Measurements from ENCODE around the gene HS6ST1. TPM values are rescaled to one million over a fixed set of nuclear protein-coding genes. Genes with fewer than 3 reads are reported as not detected.

The HS6ST1 gene
- total RNA-seq, 3 donors from 2014 or later (not counting 1 experiment from before 2014, with no cell fraction given), result 18.9 to 35.9 (median 28.8) TPM

DNA sequence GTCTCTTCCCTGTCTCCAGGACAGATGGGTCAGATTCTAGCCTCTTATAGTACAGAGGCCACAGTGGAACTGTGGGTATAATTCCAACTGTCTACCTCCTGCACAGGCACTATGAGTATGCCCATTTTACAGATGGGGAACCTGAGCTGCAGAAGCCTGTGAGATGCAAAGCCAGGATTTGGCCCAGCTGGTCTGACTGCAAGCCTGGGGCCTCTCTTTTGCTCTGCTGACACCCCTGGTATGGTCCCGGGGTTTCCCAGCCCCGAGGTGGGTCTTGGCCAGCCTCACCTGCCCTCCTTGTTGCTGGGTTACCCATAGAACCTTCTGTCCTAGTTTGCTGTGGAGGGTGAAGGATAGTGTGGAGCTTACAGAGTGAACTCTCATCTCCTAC is 9.8 kb downstream of the HS6ST1 start:
- H3K4me1 ChIP-seq (ENCODE audit: control insufficient read depth, insufficient read depth, low read length), result peaks cover 8% of the 10 kb centered on the region
- ATAC-seq (no peak), DNase-seq (no peak)
- no peak overlapping the region for H3K27ac ChIP-seq (ENCODE audit: low read length)
- H3K27me3 ChIP-seq (ENCODE audit: control insufficient read depth, insufficient read depth, low read length), result no peaks in the 10 kb centered on the region
- H3K27me3 Mint-ChIP-seq (ENCODE audit: low read depth in 2 of 2), result no peaks in the 10 kb centered on the region
- H3K9me3 ChIP-seq (ENCODE audit: control insufficient read depth, insufficient read depth, low read length), result no peaks in the 10 kb centered on the region
- H3K4me3 ChIP-seq (ENCODE audit: low read length), result no peak overlapping the region
- no peak overlapping the region for H3K27ac Mint-ChIP-seq
- 80% methylated on average over 2 of the region's 2 CpGs for WGBS (ENCODE audit: insufficient coverage)
- H3K9me3 Mint-ChIP-seq, result no peaks in the 10 kb centered on the region
- H3K4me3 Mint-ChIP-seq, result no peak overlapping the region
- peaks cover 41 to 62% of the 10 kb centered on the region in 2 donors for H3K4me1 Mint-ChIP-seq
- no peaks in the 10 kb centered on the region for H3K36me3 Mint-ChIP-seq
- TF ChIP-seq, protein P1, sequence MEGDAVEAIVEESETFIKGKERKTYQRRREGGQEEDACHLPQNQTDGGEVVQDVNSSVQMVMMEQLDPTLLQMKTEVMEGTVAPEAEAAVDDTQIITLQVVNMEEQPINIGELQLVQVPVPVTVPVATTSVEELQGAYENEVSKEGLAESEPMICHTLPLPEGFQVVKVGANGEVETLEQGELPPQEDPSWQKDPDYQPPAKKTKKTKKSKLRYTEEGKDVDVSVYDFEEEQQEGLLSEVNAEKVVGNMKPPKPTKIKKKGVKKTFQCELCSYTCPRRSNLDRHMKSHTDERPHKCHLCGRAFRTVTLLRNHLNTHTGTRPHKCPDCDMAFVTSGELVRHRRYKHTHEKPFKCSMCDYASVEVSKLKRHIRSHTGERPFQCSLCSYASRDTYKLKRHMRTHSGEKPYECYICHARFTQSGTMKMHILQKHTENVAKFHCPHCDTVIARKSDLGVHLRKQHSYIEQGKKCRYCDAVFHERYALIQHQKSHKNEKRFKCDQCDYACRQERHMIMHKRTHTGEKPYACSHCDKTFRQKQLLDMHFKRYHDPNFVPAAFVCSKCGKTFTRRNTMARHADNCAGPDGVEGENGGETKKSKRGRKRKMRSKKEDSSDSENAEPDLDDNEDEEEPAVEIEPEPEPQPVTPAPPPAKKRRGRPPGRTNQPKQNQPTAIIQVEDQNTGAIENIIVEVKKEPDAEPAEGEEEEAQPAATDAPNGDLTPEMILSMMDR (IDR thresholded peaks at IDR 0.05), result no peak
- intact Hi-C loops (cut with micrococcal nuclease), result no loop called here
- no peaks in the 10 kb centered on the region for H3K36me3 ChIP-seq (ENCODE audit: control insufficient read depth, insufficient read depth, low read length)

DNA sequence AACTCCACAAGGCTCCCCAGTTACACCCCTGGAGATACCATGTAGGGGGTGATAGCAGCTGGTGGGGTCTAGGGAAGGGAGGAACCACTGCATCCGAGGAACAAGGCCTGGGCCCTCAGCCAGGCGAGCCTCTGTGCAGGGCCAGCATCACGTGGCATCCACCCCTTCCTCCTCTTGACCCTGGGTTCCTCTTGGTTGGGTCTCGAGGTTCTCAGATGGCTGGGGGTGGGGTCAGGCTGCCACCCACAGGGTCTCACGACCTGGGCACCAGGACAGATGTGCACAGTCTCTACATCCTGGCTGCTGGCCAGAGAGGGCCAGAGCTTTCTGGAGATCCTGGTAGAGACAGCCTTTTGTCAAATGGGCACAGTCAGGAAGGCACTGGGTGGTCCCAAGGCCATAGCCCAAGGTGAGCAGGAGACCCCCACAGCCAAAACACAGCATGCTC is 10.4 kb downstream of the HS6ST1 start:
- no peaks in the 10 kb centered on the region for H3K9me3 Mint-ChIP-seq
- Histone ChIP-seq H3K4me1 (ENCODE audit: control insufficient read depth, insufficient read depth, low read length) (peaks cover 8% of the 10 kb centered on the region), H3K36me3 (ENCODE audit: control insufficient read depth, insufficient read depth, low read length) (no peaks in the 10 kb centered on the region), H3K27ac (ENCODE audit: low read length) (no peak overlapping the region), H3K9me3 (ENCODE audit: control insufficient read depth, insufficient read depth, low read length) (no peaks in the 10 kb centered on the region), H3K4me3 (ENCODE audit: low read length) (no peak overlapping the region), H3K27me3 (ENCODE audit: control insufficient read depth, insufficient read depth, low read length) (no peaks in the 10 kb centered on the region)
- H3K4me1 Mint-ChIP-seq, result peaks cover 43 to 61% of the 10 kb centered on the region in 2 donors
- no peaks in the 10 kb centered on the region for H3K27me3 Mint-ChIP-seq (ENCODE audit: low read depth in 2 of 2)
- H3K27ac Mint-ChIP-seq, result no peak overlapping the region
- intact Hi-C loops (cut with micrococcal nuclease), result no loop called here
- DNase-seq (no peak), ATAC-seq (no peak)
- TF ChIP-seq, protein P1 (IDR thresholded peaks at IDR 0.05), result no peak
- 33% methylated on average over 5 of the region's 5 CpGs for WGBS (ENCODE audit: insufficient coverage)
- H3K4me3 Mint-ChIP-seq, result no peak overlapping the region
- no peaks in the 10 kb centered on the region for H3K36me3 Mint-ChIP-seq

DNA sequence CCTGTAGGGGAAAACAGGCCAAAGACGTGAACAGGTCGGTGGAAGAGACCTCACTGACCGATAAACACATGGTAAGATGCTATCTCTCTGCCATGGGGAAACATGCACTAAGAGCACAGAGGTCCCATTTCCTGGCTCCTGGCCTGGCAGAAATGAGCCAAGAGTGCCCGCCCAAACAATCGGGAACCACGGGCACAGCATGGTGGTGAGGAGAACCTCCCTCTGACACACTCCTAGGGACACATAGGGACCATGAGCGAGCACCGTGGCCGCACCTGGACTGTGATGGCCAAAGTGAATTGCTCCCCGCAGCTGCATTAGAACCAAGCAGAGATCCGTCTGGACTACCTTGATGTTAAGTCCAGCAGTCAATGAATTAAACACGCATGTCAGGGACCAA is 11.1 kb downstream of the HS6ST1 start:
- 96% methylated on average over 12 of the region's 12 CpGs for WGBS (ENCODE audit: insufficient coverage)
- Histone ChIP-seq H3K4me1 (ENCODE audit: control insufficient read depth, insufficient read depth, low read length) (peaks cover 8% of the 10 kb centered on the region), H3K27me3 (ENCODE audit: control insufficient read depth, insufficient read depth, low read length) (no peaks in the 10 kb centered on the region), H3K27ac (ENCODE audit: low read length) (no peak overlapping the region), H3K9me3 (ENCODE audit: control insufficient read depth, insufficient read depth, low read length) (no peaks in the 10 kb centered on the region), H3K36me3 (ENCODE audit: control insufficient read depth, insufficient read depth, low read length) (no peaks in the 10 kb centered on the region), H3K4me3 (ENCODE audit: low read length) (no peak overlapping the region)
- TF ChIP-seq, protein P1 (IDR thresholded peaks at IDR 0.05), result no peak
- Mint-ChIP-seq H3K9me3 (no peaks in the 10 kb centered on the region), H3K4me3 (no peak overlapping the region), H3K27ac (peak overlapping the region in 1 of 2 donors; percentile 40), H3K27me3 (ENCODE audit: low read depth in 2 of 2) (no peaks in the 10 kb centered on the region), H3K4me1 (peaks cover 42 to 64% of the 10 kb centered on the region in 2 donors), H3K36me3 (no peaks in the 10 kb centered on the region)
- DNase-seq, result no peak
- intact Hi-C loops (cut with micrococcal nuclease), result no loop called here
- no peak for ATAC-seq

DNA sequence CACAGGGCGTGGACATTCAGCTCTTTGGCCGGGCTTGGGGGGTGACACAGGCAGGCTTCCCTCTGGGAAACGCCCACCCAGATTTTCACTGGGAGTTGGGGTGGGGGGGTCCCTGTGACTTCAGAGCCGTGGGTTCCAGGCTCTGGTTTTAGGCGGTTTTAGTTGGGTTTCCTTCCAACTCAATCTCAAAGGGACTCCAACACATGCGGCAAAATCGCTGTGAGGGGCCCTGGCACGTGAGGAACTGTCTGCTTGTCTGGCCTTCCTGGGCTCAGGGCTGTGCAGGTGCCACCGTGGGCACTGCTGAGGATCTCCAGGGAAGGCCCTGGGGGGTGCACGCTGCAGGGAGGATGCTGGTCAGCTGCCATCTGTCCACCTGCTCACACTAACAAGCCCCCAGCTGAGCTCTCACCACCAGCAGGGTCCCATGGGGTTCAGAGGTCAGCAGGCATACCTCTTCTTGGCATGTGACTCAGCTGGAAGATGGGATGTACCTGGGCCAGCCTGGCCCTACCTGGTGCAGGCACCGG is 11.7 kb downstream of the HS6ST1 start:
- Mint-ChIP-seq H3K9me3 (no peaks in the 10 kb centered on the region), H3K36me3 (no peaks in the 10 kb centered on the region), H3K4me3 (no peak overlapping the region), H3K4me1 (peaks cover 42 to 62% of the 10 kb centered on the region in 2 donors), H3K27ac (peak overlapping the region in 1 of 2 donors; percentile 40), H3K27me3 (ENCODE audit: low read depth in 2 of 2) (no peaks in the 10 kb centered on the region)
- 85% methylated on average over 11 of the region's 11 CpGs for WGBS (ENCODE audit: insufficient coverage)
- TF ChIP-seq, protein P1 (IDR thresholded peaks at IDR 0.05), result no peak
- ATAC-seq (no peak), DNase-seq (no peak)
- peaks cover 8% of the 10 kb centered on the region for H3K4me1 ChIP-seq (ENCODE audit: control insufficient read depth, insufficient read depth, low read length)
- H3K9me3 ChIP-seq (ENCODE audit: control insufficient read depth, insufficient read depth, low read length), result no peaks in the 10 kb centered on the region
- no peaks in the 10 kb centered on the region for H3K27me3 ChIP-seq (ENCODE audit: control insufficient read depth, insufficient read depth, low read length)
- H3K27ac ChIP-seq (ENCODE audit: low read length), result no peak overlapping the region
- H3K36me3 ChIP-seq (ENCODE audit: control insufficient read depth, insufficient read depth, low read length), result no peaks in the 10 kb centered on the region
- intact Hi-C loops (cut with micrococcal nuclease), result no loop called here
- no peak overlapping the region for H3K4me3 ChIP-seq (ENCODE audit: low read length)

All from natural killer cell (primary cell).